H54 (cell line): ENCODE measurements around the gene PTK7.

Experiments used
- DNase-seq: peaks from one replicate; pipeline ENCODE4 v3.0.0; 2011; ENCODE audit warnings: low spot score, mixed read lengths; ENCODE audit not compliant: insufficient read length
- FAIRE-seq: peaks from 3 replicates; lab custom pipeline; 2011; peaks lifted over from hg19 to GRCh38; lab: Jason Lieb, UNC
- POLR2A ChIP-seq: IDR thresholded peaks from 2 replicates; pipeline ENCODE4 v1.6.1; 2011; ENCODE audit warnings: low read depth, mild to moderate bottlenecking, low read length

PTK7 gene

GRCh38 chr6:43045371-43045930 lies 30.7 kb upstream of the PTK7 start:
- DNase-seq (no peak), FAIRE-seq (no peak)
- TF ChIP-seq POLR2A, result no peak

GRCh38 chr6:43047998-43048397 lies 28.1 kb upstream of the PTK7 start:
- TF ChIP-seq POLR2A, result no peak
- no peak for DNase-seq
- FAIRE-seq, result no peak

- FAIRE-seq (no peak), DNase-seq (no peak)
- no peak for TF ChIP-seq POLR2A
Measured at GRCh38 chr6:43050981-43051380, 25.1 kb upstream of the PTK7 start.

GRCh38 chr6:43052225-43052841 lies 23.8 kb upstream of the PTK7 start:
- DNase-seq, result no peak
- no peak for TF ChIP-seq POLR2A
- no peak for FAIRE-seq

- TF ChIP-seq POLR2A, result no peak
- no peak for DNase-seq
- no peak for FAIRE-seq
Measured at GRCh38 chr6:43052842-43053544, 23.1 kb upstream of the PTK7 start.

GRCh38 chr6:43053545-43054205 lies 22.4 kb upstream of the PTK7 start, which contains the start of gene CUL7:
Gene CUL7, minus strand, starts transcription at chr6:43053851. Its CDS starts 1,063 bp downstream, at chr6:43052788.
- DNase-seq (peak; percentile 97), FAIRE-seq (peak; percentile 78)
- peak; percentile 72 for TF ChIP-seq POLR2A

- FAIRE-seq, result no peak
- DNase-seq, result no peak
- TF ChIP-seq POLR2A, result no peak
Measured at GRCh38 chr6:43054206-43054943, 21.7 kb upstream of the PTK7 start.

GRCh38 chr6:43055966-43056365 lies 20.1 kb upstream of the PTK7 start:
- TF ChIP-seq POLR2A, result no peak
- no peak for DNase-seq
- FAIRE-seq, result no peak

GRCh38 chr6:43058531-43058930 lies 17.6 kb upstream of the PTK7 start:
- no peak for TF ChIP-seq POLR2A
- no peak for FAIRE-seq
- DNase-seq, result no peak

GRCh38 chr6:43059168-43060033 lies 16.7 kb upstream of the PTK7 start, which contains the start of the genes KLC4 and MRPL2:
Gene KLC4, plus strand, starts transcription at chr6:43059631. Its CDS starts 1,705 bp downstream, at chr6:43061336.
Gene MRPL2, minus strand, starts transcription at chr6:43059434. Its CDS starts 53 bp downstream, at chr6:43059381.
- DNase-seq (peak; percentile 98), FAIRE-seq (peak; percentile 50)
- TF ChIP-seq POLR2A, result peak; percentile 86

- peak; percentile 36 for DNase-seq
- no peak for FAIRE-seq
- no peak; the same call in 1 of the 2 replicates for TF ChIP-seq POLR2A
Measured at GRCh38 chr6:43060034-43060754, 15.9 kb upstream of the PTK7 start.

- FAIRE-seq (no peak), DNase-seq (no peak)
- TF ChIP-seq POLR2A, result no peak
Measured at GRCh38 chr6:43060755-43061633, 15.1 kb upstream of the PTK7 start.
